HG02943 (cell line): ENCODE results near the gene KCNE2.
"Not testable (repeated sequence)": the region's sequence is repeated elsewhere in the genome, so short reads cannot be mapped to it uniquely, and the experiment has no call there.

ENCODE experiments used
- ATAC-seq: cut with Tn5 transposase; IDR thresholded peaks from one replicate; pipeline ENCODE4 v1.9.1; 2021; ENCODE audit warnings: mild to moderate bottlenecking, low read depth, moderate library complexity; ENCODE audit not compliant: unreplicated experiment

KCNE2 gene

GRCh38 chr21:34405686-34406085, 41.9 kb downstream of the KCNE2 start:
- ATAC-seq, result not testable (repeated sequence)

GRCh38 chr21:34406102-34406501, 42.3 kb downstream of the KCNE2 start:
- ATAC-seq, result not testable (repeated sequence)

- ATAC-seq, result not testable (repeated sequence)
These were observed 42.9 kb downstream of the KCNE2 start for GRCh38 chr21:34406676-34407075.

GRCh38 chr21:34407294-34407693, 43.5 kb downstream of the KCNE2 start:
- ATAC-seq, result not testable (repeated sequence)

GRCh38 chr21:34417448-34418077, 53.8 kb downstream of the KCNE2 start:
- not testable (repeated sequence) for ATAC-seq
